ENCODE results near the gene CCDC197.

Gene CCDC197

GRCh38 chr14:93991649-93992048, 5.5 kb upstream of the CCDC197 start:
- no peak for DNase-seq (ENCODE audit: low spot score in 2 of 2)
- no peaks in the 10 kb centered on the region for H3K9me3 ChIP-seq
- in situ Hi-C loops (cut with MboI; ENCODE audit: low sequenced_read_pairs): no loop called here

GRCh38 chr14:93993382-93993781, 3.7 kb upstream of the CCDC197 start:
- H3K9me3 ChIP-seq: no peaks in the 10 kb centered on the region
- H3K36me3 ChIP-seq (replicated peaks): no peaks in the 10 kb centered on the region
- H3K4me1 ChIP-seq: no peaks in the 10 kb centered on the region
- no peaks in the 10 kb centered on the region for H3K27me3 ChIP-seq (ENCODE audit: low read depth)
- no peak overlapping the region for H3K4me3 ChIP-seq
- in situ Hi-C loops (cut with MboI; ENCODE audit: low sequenced_read_pairs): no loop called here
- DNase-seq (ENCODE audit: low spot score in 2 of 2): no peak

More at GRCh38 chr14:93991649-93992048, 5.5 kb upstream of the CCDC197 start:
- Histone ChIP-seq H3K36me3 (replicated peaks) (no peaks in the 10 kb centered on the region), H3K27me3 (ENCODE audit: low read depth) (no peaks in the 10 kb centered on the region), H3K4me3 (no peak overlapping the region), H3K4me1 (no peaks in the 10 kb centered on the region)

GRCh38 chr14:93994919-93995682, 2.0 kb upstream of the CCDC197 start:
- H3K4me1 ChIP-seq: no peaks in the 10 kb centered on the region

GRCh38 chr14:93996130-93996695, 888 bp upstream of the CCDC197 start:
- Histone ChIP-seq H3K4me1 (no peaks in the 10 kb centered on the region), H3K9me3 (no peaks in the 10 kb centered on the region), H3K4me3 (no peak overlapping the region), H3K27me3 (ENCODE audit: low read depth) (no peaks in the 10 kb centered on the region), H3K36me3 (replicated peaks) (no peaks in the 10 kb centered on the region)
- in situ Hi-C loops (cut with MboI; ENCODE audit: low sequenced_read_pairs): no loop called here
- DNase-seq (ENCODE audit: low spot score in 2 of 2): no peak

More at GRCh38 chr14:93994919-93995682, 2.0 kb upstream of the CCDC197 start:
- Histone ChIP-seq H3K4me3 (no peak overlapping the region), H3K36me3 (replicated peaks) (no peaks in the 10 kb centered on the region), H3K27me3 (ENCODE audit: low read depth) (no peaks in the 10 kb centered on the region), H3K9me3 (no peaks in the 10 kb centered on the region)
- DNase-seq (ENCODE audit: low spot score in 2 of 2): no peak
- in situ Hi-C loops (cut with MboI; ENCODE audit: low sequenced_read_pairs): no loop called here

GRCh38 chr14:93997916-93998870, 1.1 kb downstream of the CCDC197 start:
- H3K27me3 ChIP-seq (ENCODE audit: low read depth): no peaks in the 10 kb centered on the region
- H3K4me1 ChIP-seq: no peaks in the 10 kb centered on the region
- in situ Hi-C loops (cut with MboI; ENCODE audit: low sequenced_read_pairs): no loop called here
- H3K36me3 ChIP-seq (replicated peaks): no peaks in the 10 kb centered on the region
- H3K4me3 ChIP-seq: no peak overlapping the region
- no peak for DNase-seq (ENCODE audit: low spot score in 2 of 2)
- H3K9me3 ChIP-seq: no peaks in the 10 kb centered on the region

GRCh38 chr14:93998871-93999403, 1.8 kb downstream of the CCDC197 start:
- H3K4me1 ChIP-seq: no peaks in the 10 kb centered on the region
- DNase-seq (ENCODE audit: low spot score in 2 of 2): no peak
- H3K4me3 ChIP-seq: no peak overlapping the region
- H3K27me3 ChIP-seq (ENCODE audit: low read depth): no peaks in the 10 kb centered on the region
- no peaks in the 10 kb centered on the region for H3K36me3 ChIP-seq (replicated peaks)
- H3K9me3 ChIP-seq: no peaks in the 10 kb centered on the region
- in situ Hi-C loops (cut with MboI; ENCODE audit: low sequenced_read_pairs): no loop called here

- no peaks in the 10 kb centered on the region for H3K9me3 ChIP-seq
- no peak overlapping the region for H3K4me3 ChIP-seq
- H3K36me3 ChIP-seq (replicated peaks): no peaks in the 10 kb centered on the region
- no peaks in the 10 kb centered on the region for H3K27me3 ChIP-seq (ENCODE audit: low read depth)
- H3K4me1 ChIP-seq: no peaks in the 10 kb centered on the region
- no peak for DNase-seq (ENCODE audit: low spot score in 2 of 2)
- in situ Hi-C loops (cut with MboI; ENCODE audit: low sequenced_read_pairs): no loop called here
These were observed 2.5 kb downstream of the CCDC197 start for GRCh38 chr14:93999573-93999972.

GRCh38 chr14:94000267-94000666, 3.2 kb downstream of the CCDC197 start:
- Histone ChIP-seq H3K9me3 (no peaks in the 10 kb centered on the region), H3K4me1 (0 out of 2 replicates have a peak, but pooled peaks cover 2% of the 10 kb centered on the region), H3K36me3 (replicated peaks) (no peaks in the 10 kb centered on the region), H3K27me3 (ENCODE audit: low read depth) (no peaks in the 10 kb centered on the region; the same call in 1 of the 2 replicates), H3K4me3 (no peak overlapping the region)
- in situ Hi-C loops (cut with MboI; ENCODE audit: low sequenced_read_pairs): loop anchor here (5.0 kb wide), 1 partner anchor 58 kb away; no protein-coding TSS in a partner anchor
- DNase-seq (ENCODE audit: low spot score in 2 of 2): no peak

GRCh38 chr14:94001016-94001415, 3.9 kb downstream of the CCDC197 start:
- Histone ChIP-seq H3K4me3 (no peak overlapping the region), H3K36me3 (replicated peaks) (no peaks in the 10 kb centered on the region), H3K27me3 (ENCODE audit: low read depth) (no peaks in the 10 kb centered on the region; the same call in 1 of the 2 replicates), H3K4me1 (0 out of 2 replicates have a peak, but pooled peaks cover 3% of the 10 kb centered on the region), H3K9me3 (no peaks in the 10 kb centered on the region)
- DNase-seq (ENCODE audit: low spot score in 2 of 2): no peak
- in situ Hi-C loops (cut with MboI; ENCODE audit: low sequenced_read_pairs): loop anchor here (5.0 kb wide), 1 partner anchor 59 kb away; no protein-coding TSS in a partner anchor

- Histone ChIP-seq H3K27me3 (ENCODE audit: low read depth) (no peaks in the 10 kb centered on the region; the same call in 1 of the 2 replicates), H3K4me1 (0 out of 2 replicates have a peak, but pooled peaks cover 3% of the 10 kb centered on the region), H3K9me3 (no peaks in the 10 kb centered on the region), H3K4me3 (no peak overlapping the region), H3K36me3 (replicated peaks) (no peaks in the 10 kb centered on the region)
- in situ Hi-C loops (cut with MboI; ENCODE audit: low sequenced_read_pairs): loop anchor here (5.0 kb wide), 1 partner anchor 59 kb away; no protein-coding TSS in a partner anchor
- DNase-seq (ENCODE audit: low spot score in 2 of 2): peak; percentile 64 to 74
These were observed 4.6 kb downstream of the CCDC197 start for GRCh38 chr14:94001501-94002396.

- no peak for DNase-seq (ENCODE audit: low spot score in 2 of 2)
- Histone ChIP-seq H3K27me3 (ENCODE audit: low read depth) (no peaks in the 10 kb centered on the region; the same call in 1 of the 2 replicates), H3K4me3 (no peak overlapping the region), H3K9me3 (no peaks in the 10 kb centered on the region), H3K36me3 (replicated peaks) (no peaks in the 10 kb centered on the region), H3K4me1 (0 out of 2 replicates have a peak, but pooled peaks cover 3% of the 10 kb centered on the region)
- in situ Hi-C loops (cut with MboI; ENCODE audit: low sequenced_read_pairs): loop anchor here (5.0 kb wide), 1 partner anchor 61 kb away; no protein-coding TSS in a partner anchor
These were observed 6.3 kb downstream of the CCDC197 start for GRCh38 chr14:94003397-94003796.

GRCh38 chr14:94004015-94004414, 6.9 kb downstream of the CCDC197 start:
- no peaks in the 10 kb centered on the region for H3K9me3 ChIP-seq
- in situ Hi-C loops (cut with MboI; ENCODE audit: low sequenced_read_pairs): loop anchor here (5.0 kb wide), 1 partner anchor 62 kb away; no protein-coding TSS in a partner anchor
- H3K4me1 ChIP-seq: 0 out of 2 replicates have a peak, but pooled peaks cover 3% of the 10 kb centered on the region

More at GRCh38 chr14:94004015-94004414, 6.9 kb downstream of the CCDC197 start:
- no peaks in the 10 kb centered on the region for H3K36me3 ChIP-seq (replicated peaks)
- H3K4me3 ChIP-seq: no peak overlapping the region
- no peak for DNase-seq (ENCODE audit: low spot score in 2 of 2)
- no peaks in the 10 kb centered on the region; the same call in 1 of the 2 replicates for H3K27me3 ChIP-seq (ENCODE audit: low read depth)

Data from HAP-1 (cell line).